Measurements from ENCODE around the gene MED13.

- no peak for TF ChIP-seq CTCF (IDR thresholded peaks at IDR 0.05)
- no peak for TF ChIP-seq POLR2AphosphoS5 (IDR thresholded peaks at IDR 0.05)
These were observed 10.3 kb upstream of the MED13 start for GRCh38 chr17:62075308-62075815.
